ENCODE results near the gene HMOX2.

The HMOX2 gene

DNA sequence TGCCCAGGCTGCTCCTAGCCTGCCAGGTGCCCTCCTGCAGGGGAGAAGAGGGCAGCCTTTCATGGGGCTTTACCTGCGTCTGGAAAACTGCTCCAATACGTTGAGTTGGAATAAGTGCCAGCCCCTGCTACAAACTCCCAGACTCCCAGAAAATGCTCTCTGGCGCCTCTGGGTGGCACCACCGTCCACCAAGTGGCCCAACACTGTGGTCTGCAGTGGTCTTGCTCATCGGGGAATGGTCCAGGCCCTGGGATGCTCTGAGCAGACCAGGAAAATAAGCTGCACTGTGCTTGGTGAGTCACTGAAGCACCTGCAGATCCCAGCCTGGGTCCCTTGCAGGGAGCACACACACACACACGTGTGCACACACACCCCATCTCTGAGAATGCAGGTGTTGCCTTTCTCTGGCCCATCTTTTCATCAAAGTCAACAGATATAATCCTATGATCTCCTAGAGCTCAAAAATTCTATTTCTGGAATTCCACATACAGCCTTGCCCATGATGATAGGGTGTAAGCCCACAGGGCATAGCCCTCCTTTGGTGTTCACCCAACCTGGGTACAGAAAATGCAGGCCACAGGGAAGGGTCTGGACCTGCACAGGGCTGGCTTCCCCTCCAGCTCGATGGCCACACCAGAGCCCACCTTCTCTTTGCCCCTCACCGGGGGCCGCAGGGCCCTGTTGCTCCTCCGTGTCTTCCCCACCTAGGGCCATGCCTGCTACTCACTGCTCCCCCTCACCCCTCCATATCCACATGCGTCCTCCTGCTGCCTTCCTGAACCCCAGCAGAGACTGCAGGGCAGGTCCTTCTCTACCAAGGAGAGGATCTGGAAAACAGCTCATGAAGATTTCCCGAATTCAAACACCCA is 41.8 kb downstream of the HMOX2 start:
- no peak for DNase-seq (ENCODE audit: low read depth)
- H3K4me3 ChIP-seq (ENCODE audit: low read depth, low read length) = no peak overlapping the region

DNA sequence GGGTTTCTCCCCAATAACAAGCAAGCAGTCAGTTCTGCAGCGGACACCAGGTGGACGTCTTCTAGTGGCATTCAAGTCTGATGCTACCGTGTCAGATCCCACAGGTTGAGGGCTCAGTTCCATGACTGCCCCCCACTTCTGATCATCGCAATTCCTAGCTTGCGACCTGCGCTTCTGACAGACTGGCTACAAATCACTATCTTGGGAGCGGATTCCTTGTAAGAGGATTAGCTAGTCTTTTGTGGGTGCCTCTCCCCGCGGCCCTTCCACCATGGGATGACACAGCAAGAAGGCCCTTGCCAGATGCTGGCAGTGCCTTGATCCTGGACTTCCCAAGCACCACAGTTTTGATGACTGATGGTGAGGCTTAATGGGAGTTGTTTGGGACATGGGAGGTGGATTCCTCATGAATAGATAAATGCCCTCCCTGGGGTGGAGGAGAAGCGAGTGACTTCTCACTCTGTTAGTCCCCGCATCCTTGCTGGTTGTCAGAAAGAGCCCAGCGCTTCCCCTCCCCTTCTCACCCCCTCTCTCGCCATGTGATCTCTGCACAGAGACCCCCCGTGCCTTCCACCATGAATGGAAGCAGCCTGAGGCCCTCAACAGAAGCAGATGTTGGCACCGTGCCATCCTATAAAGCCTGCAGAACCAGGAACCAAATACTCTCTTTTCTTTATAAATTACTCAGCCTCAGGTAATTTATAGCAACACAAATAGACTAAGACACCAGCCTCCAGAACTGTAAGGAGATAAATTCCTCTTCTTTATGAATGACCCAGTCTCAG is 43.3 kb downstream of the HMOX2 start:
- DNase-seq (ENCODE audit: low read depth) = no peak
- H3K4me3 ChIP-seq (ENCODE audit: low read depth, low read length) = no peak overlapping the region

- DNase-seq (ENCODE audit: low read depth) = no peak
- no peak overlapping the region for H3K4me3 ChIP-seq (ENCODE audit: low read depth, low read length)
Observed at GRCh38 chr16:4520913-4521312, 44.7 kb downstream of the HMOX2 start.

DNA sequence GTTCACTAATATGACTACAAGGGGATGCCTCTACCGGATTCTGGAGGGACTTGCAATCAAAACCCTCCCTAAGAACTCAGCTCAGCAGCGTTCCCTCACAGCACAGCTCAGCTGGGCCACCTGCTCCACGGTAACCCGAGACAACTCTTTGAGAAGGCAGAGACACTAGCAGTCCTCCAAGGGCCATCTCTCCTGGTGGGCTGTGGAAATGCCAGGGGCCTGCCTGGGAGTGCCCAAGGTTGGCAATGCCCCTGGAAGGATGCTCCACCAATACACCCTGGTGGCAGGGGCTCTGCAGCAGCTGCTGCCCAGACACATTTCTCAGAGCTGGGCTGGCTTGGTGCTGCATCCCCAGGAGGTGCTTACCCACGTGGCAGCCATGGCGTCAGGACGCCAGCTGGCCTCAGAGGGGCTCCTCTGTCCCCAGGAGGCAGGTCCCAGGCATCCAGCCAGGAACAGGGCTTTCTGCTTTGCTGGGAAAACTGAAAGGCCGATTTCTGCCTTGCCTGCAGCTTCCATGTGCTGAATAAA is 45.9 kb downstream of the HMOX2 start:
- H3K4me3 ChIP-seq (ENCODE audit: low read depth, low read length) = no peak overlapping the region
- DNase-seq (ENCODE audit: low read depth) = no peak

DNA sequence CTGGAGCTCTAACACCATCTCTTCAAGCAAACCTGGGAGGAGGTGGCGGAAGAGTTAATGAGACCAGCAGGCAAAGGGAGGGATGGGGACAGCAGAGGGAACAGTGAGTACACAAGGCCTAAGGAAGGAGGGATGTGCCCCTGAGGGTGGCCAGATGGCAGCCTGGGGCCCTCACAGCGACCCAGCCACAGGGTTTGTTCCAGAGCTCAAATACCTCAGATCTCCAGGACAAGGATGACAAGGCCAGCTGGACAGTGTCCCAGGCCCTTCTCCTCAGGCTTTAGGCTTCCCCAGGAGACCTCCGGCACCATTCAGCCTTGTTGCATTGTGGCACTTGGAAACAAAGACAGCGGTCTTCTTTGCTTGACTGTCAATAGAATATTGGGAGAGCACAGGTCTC is 47.5 kb downstream of the HMOX2 start:
- no peak for DNase-seq (ENCODE audit: low read depth)
- no peak overlapping the region for H3K4me3 ChIP-seq (ENCODE audit: low read depth, low read length)

GRCh38 chr16:4524571-4524970 is 48.4 kb downstream of the HMOX2 start:
- H3K4me3 ChIP-seq (ENCODE audit: low read depth, low read length) = no peak overlapping the region
- no peak for DNase-seq (ENCODE audit: low read depth)

DNA sequence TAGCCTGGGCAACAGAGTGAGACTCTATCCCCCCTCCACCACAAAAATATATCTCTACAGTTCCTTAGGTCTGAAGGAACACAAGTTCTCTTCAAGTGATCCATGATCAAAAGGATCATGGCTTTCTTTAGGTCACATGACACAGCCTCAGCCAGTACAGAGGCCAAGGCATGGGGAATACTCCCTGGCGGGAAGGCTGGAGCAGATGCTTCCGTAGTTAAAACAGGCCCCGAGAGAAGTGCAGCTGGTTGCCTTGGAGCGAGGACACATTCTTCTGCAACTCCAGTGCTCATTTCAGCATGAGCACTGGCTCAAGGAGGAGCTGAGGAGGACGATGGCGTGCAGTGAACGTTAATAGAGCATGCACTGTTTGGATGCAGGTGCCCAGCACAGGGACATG is 48.9 kb downstream of the HMOX2 start:
- H3K4me3 ChIP-seq (ENCODE audit: low read depth, low read length) = no peak overlapping the region
- DNase-seq (ENCODE audit: low read depth) = no peak

GRCh38 chr16:4525634-4526277 is 49.6 kb downstream of the HMOX2 start:
- no peak for DNase-seq (ENCODE audit: low read depth)
- no peak overlapping the region for H3K4me3 ChIP-seq (ENCODE audit: low read depth, low read length)

DNA sequence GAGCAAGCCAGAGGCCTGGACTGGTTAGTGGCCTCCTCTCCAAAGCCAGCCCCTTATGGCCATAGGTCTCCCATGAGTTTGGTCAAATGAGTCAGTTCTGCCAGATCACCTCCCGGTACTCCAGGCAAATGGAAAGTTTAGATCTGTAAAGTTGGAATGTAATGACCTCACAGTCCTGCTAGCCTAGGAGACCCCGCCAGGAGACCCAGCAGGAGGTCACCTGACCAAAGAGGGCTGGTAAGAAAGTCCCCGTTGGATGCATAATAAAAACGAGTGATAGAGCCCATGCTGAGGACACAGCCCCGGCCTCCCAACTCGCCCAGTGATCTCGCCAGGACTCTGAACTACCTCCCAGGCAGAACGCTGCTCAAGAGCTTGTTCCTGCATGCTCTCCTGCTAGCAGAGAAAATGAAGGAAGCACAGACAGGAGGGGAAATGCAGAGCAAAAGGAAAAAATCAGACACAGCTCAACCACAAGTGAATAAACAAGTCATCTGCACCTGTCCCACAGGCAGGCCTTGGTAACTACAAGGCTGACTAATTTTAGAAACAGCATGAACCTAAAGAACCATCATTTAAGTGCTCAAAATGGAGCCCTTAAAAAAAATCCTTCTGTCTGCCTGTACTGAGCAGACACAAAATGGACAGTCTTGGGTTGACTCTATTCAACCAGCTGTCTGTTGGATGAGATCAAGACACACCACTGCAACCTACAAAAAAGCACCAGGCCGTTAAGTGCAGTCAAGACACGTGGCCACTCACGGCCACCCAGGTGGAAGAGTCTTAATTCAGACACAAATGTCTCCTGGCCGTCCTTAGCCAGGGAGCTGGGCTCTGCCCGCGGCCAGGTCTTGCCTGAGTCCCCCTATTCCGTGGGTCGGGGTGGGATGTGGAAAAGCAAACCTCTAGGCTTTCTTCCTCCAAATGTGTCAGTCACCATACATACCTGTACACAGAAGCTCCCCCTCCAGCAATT is 53.2 kb downstream of the HMOX2 start:
- DNase-seq (ENCODE audit: low read depth) = peak; percentile 29
- H3K4me3 ChIP-seq (ENCODE audit: low read depth, low read length) = no peak overlapping the region

GRCh38 chr16:4531811-4532210 is 55.6 kb downstream of the HMOX2 start:
- DNase-seq (ENCODE audit: low read depth) = no peak
- H3K4me3 ChIP-seq (ENCODE audit: low read depth, low read length) = no peak overlapping the region

GRCh38 chr16:4532238-4532637 is 56.0 kb downstream of the HMOX2 start:
- DNase-seq (ENCODE audit: low read depth) = no peak
- no peak overlapping the region for H3K4me3 ChIP-seq (ENCODE audit: low read depth, low read length)

- no peak for DNase-seq (ENCODE audit: low read depth)
- no peak overlapping the region for H3K4me3 ChIP-seq (ENCODE audit: low read depth, low read length)
Observed at GRCh38 chr16:4533490-4533889, 57.3 kb downstream of the HMOX2 start.

- no peak overlapping the region for H3K4me3 ChIP-seq (ENCODE audit: low read depth, low read length)
- DNase-seq (ENCODE audit: low read depth) = no peak
Observed at GRCh38 chr16:4534151-4534790, 58.1 kb downstream of the HMOX2 start.

- no peak for DNase-seq (ENCODE audit: low read depth)
Observed at GRCh38 chr16:4535627-4536108, 59.5 kb downstream of the HMOX2 start.

DNA sequence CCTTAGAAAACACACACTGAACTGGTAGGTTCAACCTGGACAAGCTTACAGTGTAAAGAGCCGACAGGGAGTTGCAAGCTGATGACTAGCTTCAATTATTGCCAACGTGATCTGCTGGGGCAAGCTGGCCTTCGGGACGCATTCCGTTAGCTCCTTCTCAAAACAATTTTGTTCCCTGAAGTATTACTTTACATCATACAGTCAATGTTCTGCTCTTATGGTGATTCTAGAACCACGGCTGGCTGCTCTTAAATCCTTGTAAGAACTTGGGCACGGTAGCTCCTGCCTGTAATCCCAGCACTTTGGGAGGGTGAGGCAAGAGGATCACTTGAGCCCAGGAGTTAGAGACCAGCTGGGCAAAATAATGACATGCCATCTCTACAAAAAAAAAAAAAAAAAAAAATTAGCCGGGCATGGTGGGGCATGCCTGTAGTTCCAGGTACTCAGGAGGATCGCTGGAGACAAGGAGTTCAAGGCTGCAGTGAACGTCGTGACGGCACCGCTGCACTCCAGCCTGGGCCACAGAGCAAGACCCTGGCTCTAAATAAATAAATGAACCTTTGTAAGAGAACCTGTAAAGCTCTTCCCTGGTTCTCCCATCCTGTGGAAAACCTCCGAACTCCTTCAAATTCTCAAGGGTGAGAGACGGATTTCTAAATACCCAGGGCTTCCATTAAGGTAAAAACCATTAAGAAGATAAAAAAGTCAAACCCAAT is 60.4 kb downstream of the HMOX2 start:
- no peak for DNase-seq (ENCODE audit: low read depth)
- H3K4me3 ChIP-seq (ENCODE audit: low read depth, low read length) = no peak overlapping the region

More at GRCh38 chr16:4535627-4536108, 59.5 kb downstream of the HMOX2 start:
- no peak overlapping the region for H3K4me3 ChIP-seq (ENCODE audit: low read depth, low read length)

- no peak for DNase-seq (ENCODE audit: low read depth)
- H3K4me3 ChIP-seq (ENCODE audit: low read depth, low read length) = peak overlapping the region; percentile 73
Observed at GRCh38 chr16:4537376-4538343, 61.5 kb downstream of the HMOX2 start.

All from skeletal muscle cell (primary cell).